WTC11 (cell line): ENCODE results near the gene KNTC1. TPM values are rescaled to one million over a fixed set of nuclear protein-coding genes. Genes with fewer than 3 reads are reported as not detected.
A peak's percentile ranks its signal among the peaks of the same experiment; 100 is the strongest.

Experiments used
- ATAC-seq: fragments of 200-7000 bp; cut with Tn5 transposase; 2 replicates; pipeline ENCODE4 v1.10.0; 2021; ENCODE audit warnings: mild to moderate bottlenecking, moderate library complexity
- CTCF ChIA-PET: fragments of 300-600 bp; sonication (Branson Sonifier 250); formaldehyde crosslinking; loops from one replicate; lab custom pipeline; 2021; ENCODE audit warnings: antibody characterized with exemption; lab: Charles Lee
- POLR2A ChIA-PET: fragments of 350-600 bp; sonication (Branson Sonifier 250); formaldehyde crosslinking; loops from one replicate; lab custom pipeline; 2021; ENCODE audit warnings: antibody characterized with exemption; lab: Charles Lee
- DNase-seq: peaks from one replicate; pipeline ENCODE4 v3.0.0; 2021; ENCODE audit warnings: low spot score
- H3K27ac Mint-ChIP-seq: 2 replicates; pipeline ENCODE4 v1.8.0; 2021; ENCODE audit warnings: mixed read lengths
- H3K27me3 Mint-ChIP-seq: 2 replicates; pipeline ENCODE4 v1.8.0; 2021; ENCODE audit warnings: low read depth, mild to moderate bottlenecking, moderate library complexity, mixed read lengths
- H3K36me3 Mint-ChIP-seq: 2 replicates; pipeline ENCODE4 v1.8.0; 2021; ENCODE audit warnings: mixed read lengths
- H3K4me1 Mint-ChIP-seq: 2 replicates; pipeline ENCODE4 v1.8.0; 2022; ENCODE audit warnings: mixed read lengths
- H3K4me3 Mint-ChIP-seq: 2 replicates; pipeline ENCODE4 v1.8.0; 2021; ENCODE audit warnings: mild to moderate bottlenecking, moderate library complexity, mixed read lengths
- H3K9me3 Mint-ChIP-seq: 2 replicates; pipeline ENCODE4 v1.8.0; 2021; ENCODE audit warnings: mixed read lengths
- ELF4 ChIP-seq: sonication (generic); formaldehyde crosslinking; IDR thresholded peaks from 2 replicates; pipeline ENCODE4 v1.8.1; 2022; ENCODE audit warnings: low read depth, mild to moderate bottlenecking, moderate library complexity, missing genetic modification reagents
- ETV6 ChIP-seq: sonication (generic); formaldehyde crosslinking; IDR thresholded peaks from 2 replicates; pipeline ENCODE4 v1.8.1; 2022; ENCODE audit warnings: mild to moderate bottlenecking, missing genetic modification reagents
- FOXJ3 ChIP-seq: sonication (generic); formaldehyde crosslinking; IDR thresholded peaks from 2 replicates; pipeline ENCODE4 v1.9.0; 2021; ENCODE audit warnings: missing genetic modification reagents, mild to moderate bottlenecking, borderline replicate concordance
- FOXK1 ChIP-seq: sonication (generic); formaldehyde crosslinking; IDR thresholded peaks from 2 replicates; pipeline ENCODE4 v1.8.0; 2022; ENCODE audit warnings: mild to moderate bottlenecking, moderate library complexity, missing genetic modification reagents
- GRHL2 ChIP-seq: fragments of 250-450 bp; sonication (Bioruptor Pico); IDR thresholded peaks from 2 replicates; pipeline ENCODE4 v1.8.0; 2022; ENCODE audit warnings: mild to moderate bottlenecking, moderate library complexity; ENCODE audit not compliant: insufficient replicate concordance, severe bottlenecking
- JUN ChIP-seq: sonication (generic); formaldehyde crosslinking; IDR thresholded peaks from 2 replicates; pipeline ENCODE4 v1.8.0; 2023; ENCODE audit warnings: mild to moderate bottlenecking, missing genetic modification reagents
- KAT7 ChIP-seq: sonication (generic); formaldehyde crosslinking; IDR thresholded peaks from 2 replicates; pipeline ENCODE4 v1.8.1; 2023; ENCODE audit warnings: missing genetic modification reagents, mild to moderate bottlenecking, borderline replicate concordance
- PRRX2 ChIP-seq: fragments of 250-450 bp; sonication (Bioruptor Pico); IDR thresholded peaks from 2 replicates; pipeline ENCODE4 v1.8.0; 2021; ENCODE audit warnings: mild to moderate bottlenecking
- RELA ChIP-seq: sonication (generic); formaldehyde crosslinking; IDR thresholded peaks from 2 replicates; pipeline ENCODE4 v1.8.1; 2022; ENCODE audit warnings: missing genetic modification reagents, mild to moderate bottlenecking, borderline replicate concordance
- SP1 ChIP-seq: sonication (generic); formaldehyde crosslinking; conservative IDR thresholded peaks from 2 replicates; pipeline ENCODE4 v1.8.1; 2022; ENCODE audit warnings: missing genetic modification reagents
- STAT6 ChIP-seq: sonication (generic); formaldehyde crosslinking; conservative IDR thresholded peaks from 2 replicates; pipeline ENCODE4 v1.8.1; 2023; ENCODE audit warnings: mild to moderate bottlenecking, low read depth, missing genetic modification reagents, moderate library complexity
- TCF7 ChIP-seq: sonication (generic); formaldehyde crosslinking; IDR thresholded peaks from 2 replicates; pipeline ENCODE4 v1.8.0; 2022; ENCODE audit warnings: mild to moderate bottlenecking, low read depth, missing genetic modification reagents, moderate library complexity
- TEAD1 ChIP-seq: sonication (generic); formaldehyde crosslinking; IDR thresholded peaks from 2 replicates; pipeline ENCODE4 v1.8.0; 2022; ENCODE audit warnings: mild to moderate bottlenecking, missing genetic modification reagents
- TEAD4 ChIP-seq: sonication (generic); formaldehyde crosslinking; IDR thresholded peaks from 2 replicates; pipeline ENCODE4 v1.8.0; 2022; ENCODE audit warnings: mild to moderate bottlenecking, missing genetic modification reagents
- ZBTB21 ChIP-seq: sonication (generic); formaldehyde crosslinking; IDR thresholded peaks from 2 replicates; pipeline ENCODE4 v1.8.1; 2023; ENCODE audit warnings: mild to moderate bottlenecking, missing genetic modification reagents, borderline replicate concordance
- ZNF219 ChIP-seq: sonication (generic); formaldehyde crosslinking; IDR thresholded peaks from 2 replicates; pipeline ENCODE4 v1.8.0; 2023; ENCODE audit warnings: missing genetic modification reagents, mild to moderate bottlenecking, borderline replicate concordance
- ZNF423 ChIP-seq: fragments of 250-450 bp; sonication (Bioruptor Pico); IDR thresholded peaks from 2 replicates; pipeline ENCODE4 v2.1.2; 2022; ENCODE audit warnings: mild to moderate bottlenecking, moderate library complexity
- ZNF532 ChIP-seq: fragments of 250-450 bp; sonication (Bioruptor Pico); IDR thresholded peaks from 2 replicates; pipeline ENCODE4 v1.9.0; 2021; ENCODE audit warnings: mild to moderate bottlenecking, borderline replicate concordance
- total RNA-seq: library from RNA; stranded (reverse); gene quantifications from 3 replicates; pipeline ENCODE4 v1.2.3, GENCODE V29; 2021
- TF ChIP-seq, protein P1 (sequence below): fragments of 250-450 bp; sonication (Bioruptor Pico); conservative IDR thresholded peaks from 2 replicates; pipeline ENCODE4 v1.9.0; 2021; ENCODE audit warnings: mild to moderate bottlenecking
- TF ChIP-seq, protein P2 (sequence below): sonication (generic); formaldehyde crosslinking; IDR thresholded peaks from 2 replicates; pipeline ENCODE4 v1.8.0; 2022; ENCODE audit warnings: missing genetic modification reagents

Gene KNTC1
- total RNA-seq, 1 experiment from 2014 or later = 85.1 TPM

GRCh38 chr12:122519418-122519817, 7.6 kb upstream of the KNTC1 start (continued):
- no peak for TF ChIP-seq FOXK1 (CRISPR knock-in tag)

DNA sequence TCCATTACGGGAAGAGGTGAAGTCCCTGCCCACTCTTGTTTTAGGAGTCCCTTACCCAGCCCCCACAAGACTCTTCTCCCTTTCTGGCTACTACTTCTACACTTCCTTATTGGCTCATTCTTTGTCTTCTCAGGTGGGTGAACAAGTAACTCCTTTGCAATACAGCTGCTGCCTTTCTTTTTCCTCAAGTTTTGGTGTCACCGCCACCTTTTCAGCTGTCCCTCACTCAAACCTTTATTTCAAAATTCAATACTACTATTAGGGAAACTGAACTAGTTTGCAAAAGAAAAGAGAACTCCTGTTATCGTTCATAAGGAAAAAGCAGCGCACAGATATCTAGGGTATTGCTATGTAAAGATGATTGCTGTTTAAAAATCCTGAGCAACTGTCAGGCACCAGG, 6.4 kb upstream of the KNTC1 start:
- H3K9me3 Mint-ChIP-seq = no peaks in the 10 kb centered on the region
- TF ChIP-seq TEAD1 (no peak), GRHL2 (CRISPR knock-in tag) (no peak), ZNF219 (no peak), ZBTB21 (CRISPR knock-in tag) (no peak), RELA (CRISPR knock-in tag) (no peak), STAT6 (CRISPR knock-in tag) (no peak), TCF7 (CRISPR knock-in tag) (no peak), FOXJ3 (CRISPR knock-in tag) (no peak), ZNF423 (CRISPR knock-in tag) (no peak), ZNF532 (CRISPR knock-in tag) (no peak), ELF4 (no peak), JUN (CRISPR knock-in tag) (no peak), SP1 (no peak), ETV6 (CRISPR knock-in tag) (no peak), PRRX2 (CRISPR knock-in tag) (no peak), KAT7 (CRISPR knock-in tag) (no peak), TEAD4 (no peak)
- TF ChIP-seq, protein P1, sequence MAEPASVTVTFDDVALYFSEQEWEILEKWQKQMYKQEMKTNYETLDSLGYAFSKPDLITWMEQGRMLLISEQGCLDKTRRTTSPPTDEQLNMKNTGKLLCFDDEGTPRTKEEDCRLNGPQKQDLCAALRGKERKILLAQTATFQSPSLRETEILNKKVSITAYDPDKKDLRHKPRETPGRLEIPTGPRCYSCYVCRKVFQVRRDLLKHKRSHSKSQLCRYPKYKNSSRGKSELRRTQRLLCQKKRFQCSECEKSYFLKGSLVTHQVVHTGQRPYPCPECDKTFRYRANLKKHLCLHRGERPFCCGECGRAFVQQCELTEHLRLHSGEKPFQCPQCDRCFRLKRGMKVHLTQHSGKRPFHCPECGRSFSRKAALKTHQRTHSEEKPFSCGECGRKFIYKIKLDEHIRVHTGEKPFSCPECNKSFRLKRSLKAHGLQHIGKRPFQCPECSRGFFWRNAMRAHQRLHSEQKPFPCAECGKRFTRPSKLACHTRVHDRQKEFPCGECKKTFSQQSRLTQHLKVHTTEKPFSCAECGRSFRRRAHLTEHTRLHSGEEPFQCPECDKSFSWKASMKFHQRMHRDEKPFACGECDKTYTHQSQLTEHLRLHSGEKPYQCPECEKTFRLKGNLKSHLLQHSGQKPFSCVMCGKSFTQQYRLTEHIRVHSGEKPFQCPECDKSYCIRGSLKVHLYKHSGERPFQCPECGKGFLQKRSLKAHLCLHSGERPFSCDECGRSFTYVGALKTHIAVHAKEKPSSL (CRISPR knock-in tag) = no peak
- TF ChIP-seq, protein P2, sequence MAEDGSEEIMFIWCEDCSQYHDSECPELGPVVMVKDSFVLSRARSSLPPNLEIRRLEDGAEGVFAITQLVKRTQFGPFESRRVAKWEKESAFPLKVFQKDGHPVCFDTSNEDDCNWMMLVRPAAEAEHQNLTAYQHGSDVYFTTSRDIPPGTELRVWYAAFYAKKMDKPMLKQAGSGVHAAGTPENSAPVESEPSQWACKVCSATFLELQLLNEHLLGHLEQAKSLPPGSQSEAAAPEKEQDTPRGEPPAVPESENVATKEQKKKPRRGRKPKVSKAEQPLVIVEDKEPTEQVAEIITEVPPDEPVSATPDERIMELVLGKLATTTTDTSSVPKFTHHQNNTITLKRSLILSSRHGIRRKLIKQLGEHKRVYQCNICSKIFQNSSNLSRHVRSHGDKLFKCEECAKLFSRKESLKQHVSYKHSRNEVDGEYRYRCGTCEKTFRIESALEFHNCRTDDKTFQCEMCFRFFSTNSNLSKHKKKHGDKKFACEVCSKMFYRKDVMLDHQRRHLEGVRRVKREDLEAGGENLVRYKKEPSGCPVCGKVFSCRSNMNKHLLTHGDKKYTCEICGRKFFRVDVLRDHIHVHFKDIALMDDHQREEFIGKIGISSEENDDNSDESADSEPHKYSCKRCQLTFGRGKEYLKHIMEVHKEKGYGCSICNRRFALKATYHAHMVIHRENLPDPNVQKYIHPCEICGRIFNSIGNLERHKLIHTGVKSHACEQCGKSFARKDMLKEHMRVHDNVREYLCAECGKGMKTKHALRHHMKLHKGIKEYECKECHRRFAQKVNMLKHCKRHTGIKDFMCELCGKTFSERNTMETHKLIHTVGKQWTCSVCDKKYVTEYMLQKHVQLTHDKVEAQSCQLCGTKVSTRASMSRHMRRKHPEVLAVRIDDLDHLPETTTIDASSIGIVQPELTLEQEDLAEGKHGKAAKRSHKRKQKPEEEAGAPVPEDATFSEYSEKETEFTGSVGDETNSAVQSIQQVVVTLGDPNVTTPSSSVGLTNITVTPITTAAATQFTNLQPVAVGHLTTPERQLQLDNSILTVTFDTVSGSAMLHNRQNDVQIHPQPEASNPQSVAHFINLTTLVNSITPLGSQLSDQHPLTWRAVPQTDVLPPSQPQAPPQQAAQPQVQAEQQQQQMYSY (CRISPR knock-in tag) = no peak
- no peaks in the 10 kb centered on the region for H3K27me3 Mint-ChIP-seq
- ChIA-PET POLR2A (interaction anchor here (0.6 kb wide), 1 partner anchor 12 kb away, joined by 4 read pairs; no protein-coding TSS in a partner anchor), CTCF (no interaction called here)
- ATAC-seq (no peak), DNase-seq (no peak)
- H3K4me3 Mint-ChIP-seq = no peak overlapping the region
- H3K27ac Mint-ChIP-seq = peak overlapping the region; percentile 47; the same call in 1 of the 2 replicates
- H3K4me1 Mint-ChIP-seq = peaks cover 18% of the 10 kb centered on the region
- peaks cover 85% of the 10 kb centered on the region for H3K36me3 Mint-ChIP-seq
